ENCODE results near the gene SKAP2. TPM values are rescaled to one million over a fixed set of nuclear protein-coding genes. Genes with fewer than 3 reads are reported as not detected.

SKAP2 gene
- total RNA-seq, 4 donors from 2014 or later: 19.3 to 25.2 (median 21.4) TPM

DNA sequence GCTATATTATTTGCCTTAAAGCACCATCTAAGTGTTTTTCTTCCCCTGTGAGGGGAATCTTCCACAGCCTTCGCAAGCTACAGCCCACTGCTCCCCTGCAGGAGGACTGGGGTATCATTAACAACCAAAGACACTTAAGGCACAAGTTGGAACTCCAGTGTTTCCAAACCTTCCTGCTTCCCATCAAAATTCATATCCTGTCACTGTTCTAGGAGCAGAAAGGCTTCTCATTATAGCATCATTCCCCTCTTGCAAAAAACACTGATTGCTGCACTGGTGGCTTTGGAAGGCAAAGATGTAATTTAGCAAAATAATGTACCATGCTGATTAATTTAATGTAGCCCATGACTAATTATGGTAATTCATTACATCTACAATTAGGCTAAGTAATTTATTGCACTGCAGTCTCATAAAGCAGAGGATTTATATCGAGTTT lies 207.2 kb downstream of the SKAP2 start:
- no peak overlapping the region for H3K4me3 ChIP-seq
- no peak overlapping the region for H3K27ac ChIP-seq
- intact Hi-C loops (cut with DNase I): no loop called here
- DNase-seq: no peak
- peaks cover 0 to 8% (median 0%) of the 10 kb centered on the region in 3 donors for H3K4me1 ChIP-seq
- H3K36me3 ChIP-seq: no peaks in the 10 kb centered on the region
- TF ChIP-seq POLR2A (IDR thresholded peaks at IDR 0.05): no peak
- TF ChIP-seq, protein P1, sequence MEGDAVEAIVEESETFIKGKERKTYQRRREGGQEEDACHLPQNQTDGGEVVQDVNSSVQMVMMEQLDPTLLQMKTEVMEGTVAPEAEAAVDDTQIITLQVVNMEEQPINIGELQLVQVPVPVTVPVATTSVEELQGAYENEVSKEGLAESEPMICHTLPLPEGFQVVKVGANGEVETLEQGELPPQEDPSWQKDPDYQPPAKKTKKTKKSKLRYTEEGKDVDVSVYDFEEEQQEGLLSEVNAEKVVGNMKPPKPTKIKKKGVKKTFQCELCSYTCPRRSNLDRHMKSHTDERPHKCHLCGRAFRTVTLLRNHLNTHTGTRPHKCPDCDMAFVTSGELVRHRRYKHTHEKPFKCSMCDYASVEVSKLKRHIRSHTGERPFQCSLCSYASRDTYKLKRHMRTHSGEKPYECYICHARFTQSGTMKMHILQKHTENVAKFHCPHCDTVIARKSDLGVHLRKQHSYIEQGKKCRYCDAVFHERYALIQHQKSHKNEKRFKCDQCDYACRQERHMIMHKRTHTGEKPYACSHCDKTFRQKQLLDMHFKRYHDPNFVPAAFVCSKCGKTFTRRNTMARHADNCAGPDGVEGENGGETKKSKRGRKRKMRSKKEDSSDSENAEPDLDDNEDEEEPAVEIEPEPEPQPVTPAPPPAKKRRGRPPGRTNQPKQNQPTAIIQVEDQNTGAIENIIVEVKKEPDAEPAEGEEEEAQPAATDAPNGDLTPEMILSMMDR (IDR thresholded peaks at IDR 0.05): no peak
- H3K9me3 ChIP-seq: no peaks in the 10 kb centered on the region
- peaks cover 0 to 3% (median 0%) of the 10 kb centered on the region in 4 donors for H3K27me3 ChIP-seq
- WGBS, 2 donors: 64 to 74% methylated on average over 2 of the region's 2 CpGs

DNA sequence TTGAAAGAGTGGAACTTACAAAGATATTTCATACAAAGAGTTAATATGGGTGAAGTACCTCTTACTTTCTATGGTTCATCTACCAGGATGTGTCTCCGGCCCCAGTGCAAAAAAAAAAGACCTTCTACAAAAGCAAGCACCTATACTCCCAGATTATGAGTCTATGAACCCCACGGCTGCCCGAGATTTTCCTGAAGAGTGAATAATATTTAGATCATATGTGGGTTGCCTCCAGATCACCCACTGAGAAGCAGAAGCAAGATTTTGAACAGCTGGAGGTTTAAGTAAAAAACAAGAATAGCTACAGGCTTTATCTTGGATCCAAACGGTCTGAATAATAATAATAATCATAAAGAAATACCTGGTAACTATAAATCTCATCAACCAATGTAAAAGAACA lies 207.7 kb downstream of the SKAP2 start:
- intact Hi-C loops (cut with DNase I): no loop called here
- Histone ChIP-seq H3K27ac (no peak overlapping the region), H3K4me3 (no peak overlapping the region), H3K36me3 (no peaks in the 10 kb centered on the region), H3K4me1 (peaks cover 0 to 8% (median 0%) of the 10 kb centered on the region in 3 donors), H3K9me3 (no peaks in the 10 kb centered on the region), H3K27me3 (peaks cover 0 to 3% (median 0%) of the 10 kb centered on the region in 4 donors)
- no peak for DNase-seq
- TF ChIP-seq, protein P1 (IDR thresholded peaks at IDR 0.05): no peak
- TF ChIP-seq POLR2A (IDR thresholded peaks at IDR 0.05): no peak
- 74 to 75% methylated on average over 4 of the region's 4 CpGs for WGBS, 2 donors

DNA sequence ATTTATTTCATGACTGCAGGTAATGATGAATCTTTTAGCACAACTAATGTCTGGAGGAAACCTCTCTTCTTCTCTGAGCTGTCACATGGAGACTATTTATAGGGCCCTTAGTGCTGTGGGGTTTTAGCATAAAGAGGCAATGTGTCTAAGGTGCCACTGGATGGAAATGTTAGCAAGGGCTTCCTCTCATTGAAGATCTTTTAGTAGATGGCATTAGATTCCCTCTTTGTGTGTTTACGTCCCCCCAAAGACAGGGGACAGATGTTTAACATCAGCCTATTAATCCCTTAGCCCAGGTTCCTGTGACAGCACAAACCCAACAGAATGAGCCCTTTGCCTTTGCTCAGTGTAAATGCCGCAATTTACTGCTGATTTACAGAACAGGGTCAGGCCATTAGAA lies 208.6 kb downstream of the SKAP2 start:
- intact Hi-C loops (cut with DNase I): no loop called here
- TF ChIP-seq POLR2A (IDR thresholded peaks at IDR 0.05): no peak
- TF ChIP-seq, protein P1 (IDR thresholded peaks at IDR 0.05): no peak
- WGBS, 2 donors: 90 to 100% methylated on average over 2 of the region's 2 CpGs

DNA sequence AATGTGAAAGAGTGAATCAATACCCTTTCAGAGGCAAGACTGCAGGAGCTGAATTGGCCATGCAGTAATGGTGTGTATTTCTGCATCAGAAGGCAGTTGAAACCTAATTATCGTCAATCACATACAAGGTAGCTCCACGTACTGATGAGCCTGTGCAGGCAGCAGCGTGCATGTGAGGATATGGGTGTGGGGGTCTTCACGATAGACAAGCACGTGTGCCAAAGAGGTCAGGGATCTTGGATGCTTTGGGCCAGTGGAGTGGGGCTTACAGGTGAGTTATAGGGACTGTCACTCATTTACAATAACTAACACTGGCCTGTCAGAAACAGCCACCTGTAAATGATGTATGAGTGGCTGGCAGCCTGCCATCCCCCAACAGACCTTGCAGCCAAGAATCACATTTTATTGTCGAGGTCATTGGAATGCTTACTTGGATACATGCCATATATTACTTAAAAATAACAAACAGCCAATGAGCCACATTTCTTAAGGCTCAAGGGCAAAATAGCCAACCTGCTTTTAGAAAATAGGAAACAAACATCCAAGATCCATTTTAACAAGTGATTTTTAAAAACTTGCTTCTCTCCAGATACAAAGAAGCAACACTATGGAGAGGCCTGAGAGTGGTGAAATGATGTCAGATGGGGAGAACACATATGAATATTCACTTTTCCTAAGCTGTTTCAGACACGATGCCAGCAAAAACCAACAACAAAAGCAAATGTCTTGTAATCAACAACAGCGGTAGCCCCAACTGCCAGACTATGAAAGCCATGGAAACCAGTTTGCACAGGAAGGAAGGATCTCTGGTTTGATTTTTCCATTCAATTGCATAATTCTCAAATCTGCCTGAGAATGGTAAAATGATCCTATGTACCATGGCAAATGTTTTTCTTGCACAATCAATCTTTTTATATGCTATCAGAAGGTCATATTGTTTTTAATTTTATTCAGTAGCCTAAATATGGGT lies 210.7 kb downstream of the SKAP2 start:
- Histone ChIP-seq H3K27me3 (peaks cover 0 to 3% (median 0%) of the 10 kb centered on the region in 4 donors), H3K36me3 (no peaks in the 10 kb centered on the region), H3K4me1 (peaks cover 0 to 11% (median 0%) of the 10 kb centered on the region in 3 donors), H3K9me3 (no peaks in the 10 kb centered on the region), H3K4me3 (no peak overlapping the region), H3K27ac (no peak overlapping the region)
- intact Hi-C loops (cut with DNase I): no loop called here
- TF ChIP-seq POLR2A (IDR thresholded peaks at IDR 0.05): no peak
- TF ChIP-seq, protein P1 (IDR thresholded peaks at IDR 0.05): no peak
- 44 to 49% methylated on average over 8 of the region's 8 CpGs for WGBS, 2 donors
- no peak for DNase-seq

More for the DNA sequence above, 208.6 kb downstream of the SKAP2 start:
- DNase-seq: no peak
- no peak overlapping the region for H3K27ac ChIP-seq
- peaks cover 0 to 3% (median 0%) of the 10 kb centered on the region in 4 donors for H3K27me3 ChIP-seq
- no peaks in the 10 kb centered on the region for H3K36me3 ChIP-seq
- H3K4me1 ChIP-seq: peaks cover 0 to 8% (median 0%) of the 10 kb centered on the region in 3 donors
- H3K4me3 ChIP-seq: no peak overlapping the region
- no peaks in the 10 kb centered on the region for H3K9me3 ChIP-seq
